Measurements from ENCODE around the gene SND1.

SND1 gene

DNA sequence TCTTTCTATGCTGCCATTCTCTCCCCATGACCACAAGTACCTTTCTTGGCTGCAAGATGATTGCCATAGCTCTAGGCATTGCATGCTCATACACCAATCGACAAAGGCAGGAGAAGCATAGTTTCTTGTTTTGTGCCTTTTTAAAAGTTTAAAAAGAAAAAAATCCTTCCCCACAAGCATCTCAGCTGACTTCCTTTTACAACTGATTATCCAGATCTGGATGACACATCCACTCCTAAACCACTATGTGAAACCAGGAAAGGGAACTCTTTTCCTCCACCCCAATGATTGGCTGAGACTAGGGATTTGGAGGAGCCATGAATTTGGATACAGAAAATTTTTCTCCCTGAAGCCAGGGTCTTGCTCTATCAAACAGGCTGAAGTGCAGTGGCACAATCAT is 393.8 kb downstream of the SND1 start:
- no peak overlapping the region for H3K4me3 ChIP-seq (replicated peaks; ENCODE audit: insufficient read depth, low read length)
- DNase-seq (ENCODE audit: low read depth in 1 of 2, low spot score in 1 of 2) = no peak
- TF ChIP-seq POLR2AphosphoS5 (IDR thresholded peaks at IDR 0.05; ENCODE audit: low read depth) (no peak), SPI1 (IDR thresholded peaks at IDR 0.05; ENCODE audit: borderline replicate concordance, low read depth) (no peak), GABPA (IDR thresholded peaks at IDR 0.05; ENCODE audit: low read depth) (no peak)
- TF ChIP-seq, protein P1, sequence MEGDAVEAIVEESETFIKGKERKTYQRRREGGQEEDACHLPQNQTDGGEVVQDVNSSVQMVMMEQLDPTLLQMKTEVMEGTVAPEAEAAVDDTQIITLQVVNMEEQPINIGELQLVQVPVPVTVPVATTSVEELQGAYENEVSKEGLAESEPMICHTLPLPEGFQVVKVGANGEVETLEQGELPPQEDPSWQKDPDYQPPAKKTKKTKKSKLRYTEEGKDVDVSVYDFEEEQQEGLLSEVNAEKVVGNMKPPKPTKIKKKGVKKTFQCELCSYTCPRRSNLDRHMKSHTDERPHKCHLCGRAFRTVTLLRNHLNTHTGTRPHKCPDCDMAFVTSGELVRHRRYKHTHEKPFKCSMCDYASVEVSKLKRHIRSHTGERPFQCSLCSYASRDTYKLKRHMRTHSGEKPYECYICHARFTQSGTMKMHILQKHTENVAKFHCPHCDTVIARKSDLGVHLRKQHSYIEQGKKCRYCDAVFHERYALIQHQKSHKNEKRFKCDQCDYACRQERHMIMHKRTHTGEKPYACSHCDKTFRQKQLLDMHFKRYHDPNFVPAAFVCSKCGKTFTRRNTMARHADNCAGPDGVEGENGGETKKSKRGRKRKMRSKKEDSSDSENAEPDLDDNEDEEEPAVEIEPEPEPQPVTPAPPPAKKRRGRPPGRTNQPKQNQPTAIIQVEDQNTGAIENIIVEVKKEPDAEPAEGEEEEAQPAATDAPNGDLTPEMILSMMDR (IDR thresholded peaks at IDR 0.05; ENCODE audit: insufficient read depth, low read length) = no peak
- TF ChIP-seq, protein P2, sequence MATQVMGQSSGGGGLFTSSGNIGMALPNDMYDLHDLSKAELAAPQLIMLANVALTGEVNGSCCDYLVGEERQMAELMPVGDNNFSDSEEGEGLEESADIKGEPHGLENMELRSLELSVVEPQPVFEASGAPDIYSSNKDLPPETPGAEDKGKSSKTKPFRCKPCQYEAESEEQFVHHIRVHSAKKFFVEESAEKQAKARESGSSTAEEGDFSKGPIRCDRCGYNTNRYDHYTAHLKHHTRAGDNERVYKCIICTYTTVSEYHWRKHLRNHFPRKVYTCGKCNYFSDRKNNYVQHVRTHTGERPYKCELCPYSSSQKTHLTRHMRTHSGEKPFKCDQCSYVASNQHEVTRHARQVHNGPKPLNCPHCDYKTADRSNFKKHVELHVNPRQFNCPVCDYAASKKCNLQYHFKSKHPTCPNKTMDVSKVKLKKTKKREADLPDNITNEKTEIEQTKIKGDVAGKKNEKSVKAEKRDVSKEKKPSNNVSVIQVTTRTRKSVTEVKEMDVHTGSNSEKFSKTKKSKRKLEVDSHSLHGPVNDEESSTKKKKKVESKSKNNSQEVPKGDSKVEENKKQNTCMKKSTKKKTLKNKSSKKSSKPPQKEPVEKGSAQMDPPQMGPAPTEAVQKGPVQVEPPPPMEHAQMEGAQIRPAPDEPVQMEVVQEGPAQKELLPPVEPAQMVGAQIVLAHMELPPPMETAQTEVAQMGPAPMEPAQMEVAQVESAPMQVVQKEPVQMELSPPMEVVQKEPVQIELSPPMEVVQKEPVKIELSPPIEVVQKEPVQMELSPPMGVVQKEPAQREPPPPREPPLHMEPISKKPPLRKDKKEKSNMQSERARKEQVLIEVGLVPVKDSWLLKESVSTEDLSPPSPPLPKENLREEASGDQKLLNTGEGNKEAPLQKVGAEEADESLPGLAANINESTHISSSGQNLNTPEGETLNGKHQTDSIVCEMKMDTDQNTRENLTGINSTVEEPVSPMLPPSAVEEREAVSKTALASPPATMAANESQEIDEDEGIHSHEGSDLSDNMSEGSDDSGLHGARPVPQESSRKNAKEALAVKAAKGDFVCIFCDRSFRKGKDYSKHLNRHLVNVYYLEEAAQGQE (IDR thresholded peaks at IDR 0.05; ENCODE audit: insufficient replicate concordance, low read depth) = no peak
- H3K27ac ChIP-seq (replicated peaks) = no peak overlapping the region
- H3K27me3 ChIP-seq (ENCODE audit: insufficient read depth, poor library complexity, severe bottlenecking) = no peaks in the 10 kb centered on the region

DNA sequence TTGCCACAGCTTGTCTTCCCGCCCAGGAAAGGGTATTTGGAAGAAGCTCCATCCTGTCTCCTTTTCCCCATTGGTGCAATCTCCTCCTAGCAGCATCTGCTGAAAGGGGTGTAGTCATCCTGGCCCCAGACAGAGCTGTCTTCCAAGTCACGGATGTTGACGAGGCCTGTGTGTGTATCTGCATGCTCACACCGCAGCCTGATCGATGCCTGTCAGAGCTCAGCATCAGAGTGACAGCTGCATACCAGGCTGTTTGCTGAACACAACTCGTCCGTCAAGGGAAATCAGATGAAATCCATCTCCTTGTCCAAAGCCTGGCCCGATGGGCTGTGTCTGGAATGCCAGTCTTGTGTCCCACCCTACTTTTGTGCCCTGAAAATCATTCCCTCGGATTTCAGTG is 400.4 kb downstream of the SND1 start:
- Histone ChIP-seq H3K27ac (replicated peaks) (no peak overlapping the region), H3K4me3 (replicated peaks; ENCODE audit: insufficient read depth, low read length) (no peak overlapping the region), H3K27me3 (ENCODE audit: insufficient read depth, poor library complexity, severe bottlenecking) (no peaks in the 10 kb centered on the region)
- no peak for DNase-seq (ENCODE audit: low read depth in 1 of 2, low spot score in 1 of 2)
- TF ChIP-seq, protein P2 (IDR thresholded peaks at IDR 0.05; ENCODE audit: insufficient replicate concordance, low read depth) = no peak
- TF ChIP-seq, protein P1 (IDR thresholded peaks at IDR 0.05; ENCODE audit: insufficient read depth, low read length) = no peak
- TF ChIP-seq GABPA (IDR thresholded peaks at IDR 0.05; ENCODE audit: low read depth) (no peak), POLR2AphosphoS5 (IDR thresholded peaks at IDR 0.05; ENCODE audit: low read depth) (no peak), SPI1 (IDR thresholded peaks at IDR 0.05; ENCODE audit: borderline replicate concordance, low read depth) (no peak)

DNA sequence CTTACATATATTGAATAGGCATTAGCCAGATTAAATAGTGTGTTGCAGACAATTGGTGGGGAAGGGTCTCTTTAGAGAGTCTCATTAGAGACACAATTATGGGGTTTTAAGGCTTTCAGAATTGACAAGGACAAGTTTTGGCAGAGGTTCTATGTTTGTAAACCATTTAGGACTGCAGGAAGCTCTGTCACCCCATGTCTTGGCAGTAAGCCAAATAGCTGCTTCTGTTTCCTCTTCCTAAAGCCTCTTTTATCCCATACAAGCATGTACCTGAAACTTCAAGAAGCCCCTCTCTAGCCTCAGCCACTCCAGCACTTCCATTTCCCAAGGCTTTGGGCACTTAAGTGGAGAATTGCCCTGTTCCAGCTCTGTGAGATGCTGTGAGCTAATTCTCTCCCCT is 401.0 kb downstream of the SND1 start:
- no peaks in the 10 kb centered on the region for H3K27me3 ChIP-seq (ENCODE audit: insufficient read depth, poor library complexity, severe bottlenecking)
- peak in 1 of 2 experiments; percentile 38 for DNase-seq (ENCODE audit: low read depth in 1 of 2, low spot score in 1 of 2)

More for the DNA sequence above, 401.0 kb downstream of the SND1 start:
- TF ChIP-seq, protein P2 (IDR thresholded peaks at IDR 0.05; ENCODE audit: insufficient replicate concordance, low read depth) = no peak
- TF ChIP-seq GABPA (IDR thresholded peaks at IDR 0.05; ENCODE audit: low read depth) (no peak), SPI1 (IDR thresholded peaks at IDR 0.05; ENCODE audit: borderline replicate concordance, low read depth) (no peak), POLR2AphosphoS5 (IDR thresholded peaks at IDR 0.05; ENCODE audit: low read depth) (no peak)
- TF ChIP-seq, protein P1 (IDR thresholded peaks at IDR 0.05; ENCODE audit: insufficient read depth, low read length) = no peak
- Histone ChIP-seq H3K4me3 (replicated peaks; ENCODE audit: insufficient read depth, low read length) (no peak overlapping the region), H3K27ac (replicated peaks) (no peak overlapping the region)

Measured in HL-60 (cell line).